SHP77 treated with DMSO at 0.1 percent for 48 hours (cell line): Measurements from ENCODE around the gene WDFY4.

ENCODE experiments used
- DNase-seq: peaks from one replicate; lab custom pipeline; 2025; lab: John Stamatoyannopoulos, UW

Gene WDFY4

DNA sequence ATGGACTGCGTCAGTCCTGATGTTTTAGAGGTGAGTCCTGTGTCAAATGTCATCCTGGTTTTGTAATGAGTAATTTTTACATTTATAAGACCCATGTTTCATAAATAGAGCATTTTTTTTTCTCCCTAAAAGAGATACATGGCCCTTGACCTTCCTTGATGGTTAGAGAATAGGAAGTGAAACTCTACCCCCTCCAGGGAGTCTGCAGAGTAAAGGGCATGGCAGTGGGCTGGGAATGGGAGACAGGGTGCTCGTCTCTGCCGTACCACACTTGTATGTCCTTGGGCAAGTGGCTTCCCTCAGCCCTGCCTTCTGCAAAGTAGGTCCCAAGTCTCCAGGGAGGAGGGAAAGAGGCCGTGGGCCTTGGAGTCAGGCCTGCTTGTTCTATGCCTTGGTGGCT, 63.9 kb downstream of the WDFY4 start:
- DNase-seq: no peak

DNA sequence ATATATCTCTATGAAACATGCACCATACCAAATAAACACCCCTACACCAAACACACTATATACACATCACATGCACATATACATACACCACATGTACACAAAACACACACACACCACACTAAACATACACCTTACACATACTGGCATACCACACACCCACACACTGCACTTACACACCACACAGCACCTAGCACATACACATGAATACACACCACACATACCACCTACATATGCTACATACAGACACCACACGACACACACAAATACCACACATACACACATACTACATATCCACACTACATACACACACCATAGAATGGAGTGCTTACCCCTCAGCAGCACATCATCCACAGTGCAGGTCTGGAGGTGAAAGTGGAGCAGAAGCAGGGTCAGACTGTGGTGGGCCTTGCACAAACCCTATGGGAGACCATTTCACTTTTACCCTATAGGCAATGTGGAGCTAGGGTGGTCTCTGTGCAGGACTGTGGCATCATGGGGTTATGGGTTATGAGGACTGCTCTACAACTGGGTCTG, 64.6 kb downstream of the WDFY4 start:
- no peak for DNase-seq

DNA sequence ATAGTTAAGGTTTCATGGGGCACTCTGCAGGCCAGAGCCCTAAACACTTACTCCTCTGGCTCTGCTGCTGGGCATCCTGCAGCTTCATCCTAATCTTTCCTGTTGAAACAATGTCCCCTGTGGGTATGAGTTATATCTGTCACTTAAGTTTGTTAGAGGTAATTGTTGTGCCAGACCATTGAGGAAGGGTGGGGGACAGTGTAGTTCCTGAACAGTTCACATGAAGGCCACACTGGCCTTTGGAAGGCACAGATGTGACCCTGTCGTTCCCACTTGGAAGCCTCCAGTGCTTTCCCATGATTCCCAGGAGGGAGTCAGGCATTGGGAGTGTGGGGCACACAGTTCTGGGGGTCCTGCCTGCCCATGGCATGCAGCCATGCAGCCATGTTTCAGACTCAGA, 65.3 kb downstream of the WDFY4 start:
- no peak for DNase-seq

DNA sequence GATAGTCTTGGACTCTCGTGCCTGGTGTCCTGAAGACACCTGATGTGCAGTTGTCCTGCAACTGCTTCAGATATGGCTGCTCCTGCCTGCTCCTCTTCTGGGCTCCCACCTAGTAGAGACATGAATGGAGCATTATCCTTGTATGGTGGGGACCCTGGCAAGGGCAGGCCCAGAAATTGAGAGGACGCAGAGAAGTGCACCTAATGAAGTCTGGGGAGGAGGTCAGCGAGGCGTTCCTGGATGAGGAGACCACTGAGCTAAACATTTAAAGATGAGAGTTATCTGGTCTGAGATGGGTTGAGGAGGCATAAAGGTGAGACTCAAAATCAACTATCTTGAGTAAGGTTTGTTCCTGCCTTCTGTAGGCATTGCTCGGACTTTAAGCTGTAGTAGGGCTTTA, 66.3 kb downstream of the WDFY4 start:
- no peak for DNase-seq

DNA sequence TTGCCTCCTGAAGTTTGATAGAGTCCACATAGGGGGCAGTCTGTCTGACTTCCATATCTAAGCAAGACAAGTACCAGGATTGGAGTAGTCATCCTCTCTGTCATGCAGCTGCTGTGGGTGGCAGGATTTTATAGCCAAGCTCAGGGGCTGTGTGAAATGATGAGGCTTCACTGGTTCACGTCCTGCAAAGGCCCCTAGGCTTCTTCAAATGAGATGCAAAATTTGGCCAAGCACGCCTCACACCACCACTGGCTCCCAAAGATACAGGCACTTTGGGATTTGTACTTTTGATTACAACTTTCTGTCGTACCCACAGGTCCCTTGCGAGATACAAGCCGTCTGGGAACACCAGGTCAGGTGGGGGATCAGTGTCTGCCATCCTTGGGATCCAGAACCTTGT, 67.1 kb downstream of the WDFY4 start:
- no peak for DNase-seq

DNA sequence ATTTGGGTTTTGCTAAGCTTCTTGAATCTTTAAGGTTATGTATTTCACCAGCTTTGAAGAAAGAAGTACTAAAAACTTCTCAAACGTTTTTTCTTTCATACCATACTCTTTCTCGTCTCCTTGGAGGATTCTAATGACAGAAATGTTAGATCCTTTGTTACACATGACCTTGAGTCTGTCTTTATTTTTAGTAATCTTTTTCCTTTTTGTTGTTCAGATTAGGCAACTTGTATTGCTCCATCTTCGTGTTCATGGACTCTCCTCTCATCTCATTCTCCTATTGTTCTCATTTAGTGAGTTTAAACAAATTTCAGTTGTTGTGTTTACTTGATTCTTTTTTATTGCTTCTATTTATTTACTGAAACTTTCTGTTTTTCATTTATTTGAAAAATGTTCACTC, 73.7 kb downstream of the WDFY4 start:
- no peak for DNase-seq

DNA sequence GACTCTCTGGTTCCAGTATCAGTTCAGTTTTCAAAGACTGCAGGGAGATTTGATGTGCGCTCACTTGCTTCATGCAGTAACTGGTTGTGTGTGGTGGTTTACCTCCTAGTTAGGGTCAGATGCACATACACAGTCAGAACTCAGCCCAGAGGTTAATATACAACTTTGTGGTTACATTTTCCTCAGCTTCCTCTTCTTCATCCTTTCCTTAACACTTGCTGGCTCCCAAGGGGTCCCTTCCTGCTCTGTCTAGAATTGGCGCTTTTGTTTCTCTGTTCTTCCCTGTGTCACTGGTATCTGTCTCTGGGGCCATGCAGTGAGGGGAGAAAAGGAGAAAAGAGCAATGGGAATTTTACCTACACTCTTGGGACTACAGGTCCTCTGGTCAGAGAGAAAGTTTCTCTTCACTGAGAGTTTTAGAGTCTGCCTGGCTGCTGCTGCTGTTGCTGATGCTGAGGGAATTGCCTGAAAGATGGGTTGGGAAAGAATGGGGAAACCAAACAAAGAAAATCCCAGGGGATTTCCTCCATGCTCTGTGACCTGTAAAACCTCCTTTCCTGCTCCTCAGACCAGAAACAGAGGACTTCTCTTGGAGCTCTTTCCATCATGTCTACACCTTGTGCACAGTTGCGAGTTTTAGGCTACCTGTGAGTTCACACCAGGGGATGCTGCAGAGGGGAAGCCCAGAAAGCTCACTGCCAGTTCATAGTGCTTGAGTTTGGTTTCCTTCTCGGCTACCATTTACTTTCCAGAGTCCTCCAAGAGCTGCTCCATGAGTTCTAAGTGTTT, 74.6 kb downstream of the WDFY4 start:
- no peak for DNase-seq

DNA sequence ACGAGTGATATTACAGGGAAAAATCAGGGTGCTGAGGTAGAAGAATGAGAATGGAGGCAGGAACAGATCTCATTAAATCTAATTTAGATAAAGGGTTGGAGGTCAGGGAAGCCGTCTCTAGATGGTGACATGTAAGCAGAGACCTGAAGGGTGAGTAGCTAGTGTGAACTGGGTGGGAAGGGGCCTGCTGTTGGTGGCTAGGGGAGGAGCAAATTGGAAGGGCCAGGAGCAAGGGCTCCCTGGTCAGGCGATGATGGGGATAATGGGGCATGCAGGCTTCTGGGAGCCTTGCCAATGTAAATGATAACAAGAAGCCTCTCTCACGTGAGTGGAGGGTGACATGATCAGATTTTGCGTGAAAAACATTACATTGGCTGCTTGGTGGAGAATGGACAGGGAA, 76.3 kb downstream of the WDFY4 start:
- no peak for DNase-seq

DNA sequence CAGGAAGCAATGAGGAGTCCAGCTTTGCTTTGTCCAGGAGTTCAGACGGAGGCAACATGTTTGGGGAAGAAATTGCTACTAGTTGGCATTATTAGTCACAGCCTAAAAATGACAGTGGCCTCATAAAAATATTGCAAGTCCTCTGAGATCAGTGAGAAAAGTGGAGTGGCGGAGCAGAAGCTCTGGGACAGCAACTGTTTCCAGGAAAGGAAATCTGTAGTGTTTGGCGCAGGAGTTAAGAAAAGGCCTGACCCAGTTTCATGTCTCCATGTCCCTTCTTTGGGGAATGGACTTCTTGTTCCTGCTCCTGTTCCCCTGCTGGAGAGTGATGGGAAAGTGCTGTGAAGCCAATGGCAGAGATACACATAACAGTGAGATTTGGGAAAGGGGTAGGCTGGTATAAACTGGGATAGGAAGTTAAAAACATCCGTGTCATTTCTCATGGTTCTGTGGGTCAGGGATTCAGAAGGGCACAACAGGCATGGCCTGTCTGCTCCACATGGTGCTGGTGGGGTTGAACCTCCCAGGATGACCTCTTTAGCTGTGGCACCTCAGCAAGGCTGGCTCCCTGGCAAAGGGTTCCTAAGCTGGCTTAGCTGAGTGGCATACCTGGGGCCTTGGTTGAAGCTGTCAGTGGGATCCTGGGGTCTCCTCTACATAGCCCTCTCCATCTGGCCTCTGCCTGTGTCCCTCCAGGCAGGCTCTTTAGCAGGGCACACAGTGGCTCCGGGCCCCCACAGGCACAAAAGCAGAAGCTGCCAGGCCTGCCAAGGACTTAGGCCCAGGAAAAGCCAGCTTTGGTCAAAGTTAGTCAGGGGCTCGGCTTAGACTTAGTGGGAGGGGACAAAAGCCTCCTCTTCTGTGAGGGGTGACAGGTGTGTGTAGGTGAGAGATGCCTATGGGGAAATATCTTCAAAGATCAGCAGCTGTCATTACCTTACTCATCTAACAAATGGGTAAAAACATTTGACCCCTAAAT, 77.7 kb downstream of the WDFY4 start:
- no peak for DNase-seq

DNA sequence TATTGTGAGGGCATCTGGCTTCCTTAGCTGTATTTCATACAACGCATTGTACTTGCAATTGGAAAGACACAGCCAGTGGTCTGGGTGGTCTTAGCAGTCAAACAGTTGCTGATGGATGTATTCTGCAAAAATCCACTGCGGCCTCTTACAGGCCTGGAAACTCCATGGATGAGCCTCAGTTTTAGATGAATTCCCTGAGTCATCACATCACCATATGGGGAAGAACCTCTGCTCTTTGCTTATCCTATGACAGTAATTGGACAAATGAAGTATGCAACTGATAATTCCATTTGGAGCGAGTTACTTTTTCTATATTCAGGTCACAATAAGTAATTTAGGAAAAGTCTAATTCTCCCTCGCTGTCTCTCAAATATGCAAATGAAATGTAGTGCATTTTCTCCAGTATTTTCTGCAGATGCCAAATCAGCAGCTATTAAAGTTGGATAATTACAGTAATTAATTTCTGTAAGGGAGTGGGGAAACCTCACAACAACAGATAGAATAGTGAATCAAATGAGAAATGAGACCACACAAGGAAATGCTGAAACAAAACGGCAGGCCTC, 78.8 kb downstream of the WDFY4 start:
- DNase-seq: no peak

DNA sequence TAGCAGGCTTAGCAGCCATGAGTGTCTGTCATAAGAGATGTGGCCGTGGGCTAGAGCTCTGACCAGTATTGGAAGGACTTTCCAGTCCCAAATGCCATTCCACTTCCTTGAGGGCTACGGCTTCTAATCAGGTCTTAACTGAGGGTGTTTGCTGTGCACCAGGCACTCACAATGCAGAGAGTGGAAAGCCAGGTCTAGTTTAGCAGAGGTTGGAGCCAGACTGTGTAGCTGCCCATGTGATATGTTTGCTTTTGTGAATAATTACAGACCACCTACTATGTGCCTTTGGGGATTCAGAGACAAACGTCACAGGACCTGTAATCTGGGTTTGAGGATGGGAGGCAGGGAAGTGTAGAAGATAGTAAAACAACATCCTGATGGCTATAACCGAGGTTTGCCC, 79.8 kb downstream of the WDFY4 start:
- no peak for DNase-seq

DNA sequence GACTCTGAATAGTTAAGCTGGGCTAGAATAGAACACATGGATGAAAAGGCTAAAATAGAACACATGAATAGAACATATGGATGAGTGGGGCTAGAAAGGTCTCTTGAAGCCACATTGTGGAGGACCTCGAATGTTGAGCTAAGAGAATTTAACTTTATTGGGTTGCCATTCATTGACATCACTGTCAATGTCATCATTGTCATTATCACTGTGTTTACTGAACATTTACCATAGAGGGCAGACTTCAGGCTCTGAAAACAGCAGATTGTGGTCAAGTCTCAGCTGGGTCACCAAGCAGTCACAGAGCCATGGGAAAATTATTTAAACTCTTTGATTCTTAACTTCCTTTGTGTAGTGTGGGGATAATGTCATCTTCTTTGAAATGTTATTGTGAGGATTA, 80.4 kb downstream of the WDFY4 start:
- no peak for DNase-seq

DNA sequence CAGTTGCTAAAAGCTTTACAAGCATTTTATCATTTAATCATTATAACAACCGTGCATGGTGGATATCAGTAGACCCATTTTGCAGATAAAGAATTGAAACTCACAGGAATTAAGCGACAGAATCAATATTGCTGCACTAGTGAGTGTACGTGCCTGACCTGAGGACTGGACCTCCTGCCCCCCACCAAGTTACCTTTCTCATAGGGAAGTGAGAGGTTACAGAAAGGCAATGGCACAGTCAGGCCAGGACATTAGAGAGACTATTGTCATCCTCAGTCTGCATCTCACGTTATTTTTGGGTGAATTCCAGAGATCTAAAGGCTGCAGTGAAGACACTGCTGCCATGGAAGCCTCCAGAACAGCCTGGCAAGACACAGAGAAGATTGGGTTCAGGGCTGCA, 80.9 kb downstream of the WDFY4 start:
- DNase-seq: no peak

DNA sequence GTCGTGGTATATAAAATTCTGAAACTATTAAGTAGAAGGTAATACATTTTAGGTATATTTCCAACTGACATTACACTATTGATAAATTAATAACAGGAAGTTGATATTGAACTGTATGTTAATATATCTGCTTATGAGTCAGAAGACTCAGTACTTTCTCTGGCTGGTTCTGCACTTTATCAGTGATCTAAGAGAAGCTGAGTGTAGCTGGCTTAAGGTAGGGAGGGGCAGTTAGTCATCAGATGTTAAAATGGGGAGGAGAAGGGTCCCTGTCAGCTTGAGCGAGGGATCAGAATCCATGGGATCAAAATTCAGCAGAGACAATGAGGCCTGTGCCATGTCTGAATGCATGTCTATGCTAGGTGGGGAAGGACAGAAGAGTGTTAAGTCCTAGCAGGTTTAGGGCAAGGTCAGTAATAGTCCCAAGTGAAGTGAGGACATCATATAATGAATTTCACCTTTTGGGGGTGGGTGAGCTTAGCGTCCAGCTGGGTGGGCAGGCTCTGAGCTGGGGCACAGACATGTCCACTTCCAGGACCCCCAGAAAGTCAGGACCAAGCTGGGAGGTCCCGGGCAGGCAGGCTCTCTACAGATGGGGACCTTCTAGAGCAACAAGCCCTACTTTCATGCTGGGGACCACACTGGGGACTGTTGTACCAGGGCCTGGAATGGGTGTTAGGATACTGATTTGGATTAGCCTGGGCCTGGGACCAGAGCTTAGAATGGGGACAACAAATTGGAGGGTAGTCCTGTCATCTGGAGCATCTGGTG, 82.9 kb downstream of the WDFY4 start:
- DNase-seq: no peak

DNA sequence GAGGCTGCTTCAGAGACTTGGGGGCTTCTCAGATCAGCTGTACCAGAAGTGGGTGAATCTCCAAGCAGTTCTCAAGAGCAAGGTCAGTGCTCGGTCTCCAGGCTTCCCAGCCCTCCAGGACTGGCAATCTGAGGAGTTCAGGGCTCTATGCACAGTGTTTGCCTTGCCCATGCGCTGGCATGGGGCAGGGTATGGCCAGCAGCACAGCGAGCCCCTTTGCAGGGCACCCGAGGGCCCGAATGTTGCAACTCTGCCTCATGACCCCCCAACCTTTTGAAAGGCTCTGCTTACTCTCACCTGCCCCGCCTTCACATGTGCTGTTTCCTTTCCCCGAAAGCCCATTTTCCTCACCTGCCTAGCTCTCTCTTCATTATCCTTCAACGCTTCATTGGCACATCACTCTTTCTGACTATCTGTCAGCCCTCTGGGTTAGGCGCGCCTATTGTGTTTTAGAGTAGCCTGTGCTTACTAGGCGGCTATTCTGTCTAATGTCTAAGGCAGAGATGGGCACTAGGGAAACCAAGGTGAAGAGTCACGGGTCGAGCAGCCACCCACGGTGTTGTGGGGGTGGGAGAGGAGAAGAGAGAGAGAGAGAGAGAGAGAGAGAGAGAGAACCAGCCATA, 83.6 kb downstream of the WDFY4 start:
- no peak for DNase-seq

DNA sequence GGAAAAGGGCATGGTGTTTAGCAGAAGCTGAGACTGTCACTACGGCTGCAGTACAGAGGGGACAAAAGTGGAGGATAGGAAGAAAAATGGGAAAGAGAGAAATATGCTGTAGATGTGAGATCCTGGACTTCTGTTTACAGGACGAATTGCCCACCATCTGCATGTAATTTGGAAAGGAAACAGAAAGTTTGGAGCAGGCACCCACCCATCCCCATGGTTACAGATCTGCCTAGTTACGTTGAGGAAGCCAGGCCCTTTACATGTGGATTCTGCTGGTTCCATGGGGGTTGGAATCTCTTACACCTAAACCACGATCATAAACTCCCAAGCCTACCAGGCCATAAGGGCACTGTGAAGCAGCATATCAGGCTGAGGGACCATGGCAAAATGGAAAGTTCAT, 84.3 kb downstream of the WDFY4 start:
- no peak for DNase-seq

DNA sequence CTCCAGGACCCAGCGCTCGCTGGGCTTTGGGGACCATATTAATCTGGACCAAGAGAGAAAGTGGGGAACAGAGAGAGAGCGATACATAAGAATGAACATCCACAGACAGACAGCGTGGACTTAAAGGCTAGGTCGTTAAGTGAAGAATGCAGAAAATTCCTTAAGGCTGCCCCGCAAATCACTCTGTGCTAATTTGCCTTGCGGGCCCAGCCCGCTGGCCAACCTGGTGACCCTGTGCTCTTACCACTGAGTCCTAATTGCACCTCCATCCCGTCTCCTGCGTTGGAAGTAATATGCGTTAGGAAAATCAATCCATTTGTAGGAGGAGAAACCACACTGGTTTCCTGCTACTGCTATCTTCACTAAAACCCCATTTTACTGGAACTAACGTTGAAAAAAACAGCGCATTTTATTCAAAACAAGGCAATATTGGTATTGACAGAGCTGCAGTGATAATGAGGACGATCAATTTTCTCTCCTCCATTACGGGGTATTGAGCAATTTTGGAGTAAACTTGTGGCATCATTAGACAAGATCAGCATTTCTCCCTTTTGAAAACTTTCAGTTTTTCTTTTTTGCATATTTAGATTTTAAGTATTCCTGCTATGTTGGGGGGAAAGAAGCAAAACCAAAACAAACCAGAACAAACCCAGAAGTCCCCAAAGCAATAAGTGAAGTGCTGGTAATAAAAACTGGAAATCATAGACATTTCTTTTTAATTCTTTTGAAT, 85.2 kb downstream of the WDFY4 start:
- no peak for DNase-seq

DNA sequence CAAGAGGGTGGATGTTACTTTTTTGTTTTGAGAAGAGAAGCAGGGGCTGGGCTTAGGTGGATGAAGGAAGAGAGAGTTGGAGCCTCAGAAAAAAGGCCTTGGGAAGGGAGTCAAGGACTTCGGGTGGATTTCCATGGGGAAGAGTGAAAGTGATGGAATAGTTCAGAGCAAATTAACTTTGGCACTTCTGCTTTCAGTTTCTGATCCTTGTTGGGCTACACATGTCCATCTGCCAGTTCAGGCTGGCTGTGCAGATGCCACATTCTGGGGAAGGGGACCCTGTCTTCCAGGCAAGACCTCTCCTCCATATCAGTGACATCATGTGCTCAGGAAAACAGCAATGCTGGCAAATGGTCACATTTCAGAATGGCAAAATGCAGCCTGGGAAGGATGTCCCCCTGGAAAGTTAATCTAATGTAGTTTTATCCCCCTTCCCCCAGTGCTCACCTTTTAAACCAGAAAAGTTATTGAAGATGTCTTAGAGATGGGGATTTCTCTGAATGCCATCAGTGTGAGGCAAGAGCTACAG, 86.0 kb downstream of the WDFY4 start:
- DNase-seq: no peak

DNA sequence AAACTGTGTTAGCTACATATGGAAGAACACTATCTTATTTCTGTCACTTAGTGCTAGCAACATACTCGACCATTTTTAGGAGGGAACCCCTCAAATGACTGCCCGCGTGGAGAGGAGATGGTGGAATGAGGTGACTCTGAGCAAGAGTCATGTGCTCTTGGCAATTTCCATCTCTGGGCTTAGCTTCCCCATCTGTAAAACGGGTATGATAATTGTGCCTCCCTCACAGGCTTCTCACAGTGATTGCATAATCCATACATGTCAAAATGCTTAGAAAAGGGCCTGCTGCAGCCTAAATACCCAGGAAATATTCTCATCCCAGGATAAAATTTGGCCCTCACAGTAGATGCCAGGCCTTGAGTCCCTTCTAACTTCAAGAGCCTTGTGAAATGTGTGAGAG, 86.6 kb downstream of the WDFY4 start:
- no peak for DNase-seq

DNA sequence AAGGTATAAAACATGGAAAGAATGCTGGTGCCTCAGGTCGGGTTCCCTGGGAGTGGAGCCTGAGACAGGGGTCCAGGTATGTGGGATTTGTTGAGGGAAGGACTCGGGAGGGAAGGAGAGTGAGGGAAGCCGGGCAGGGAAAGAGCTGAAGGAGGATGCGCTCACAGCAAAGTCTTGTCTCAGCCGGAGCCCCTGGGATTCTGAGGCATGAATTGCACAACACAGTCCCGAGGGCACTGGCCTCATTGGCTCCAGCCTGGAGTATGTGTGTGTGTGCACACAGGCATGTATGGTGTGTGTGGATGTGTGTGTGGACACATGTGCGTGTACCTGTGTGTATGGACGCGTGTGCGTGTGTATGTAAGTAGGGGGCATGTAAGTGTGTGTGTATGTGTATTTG, 87.4 kb downstream of the WDFY4 start:
- no peak for DNase-seq
